ENCODE data around the gene ZNF217. TPM values are rescaled to one million over a fixed set of nuclear protein-coding genes. Genes with fewer than 3 reads are reported as not detected.
"Not testable (repeated sequence)": the region's sequence is repeated elsewhere in the genome, so short reads cannot be mapped to it uniquely, and the experiment has no call there.

Gene ZNF217
- total and polyA plus RNA-seq, 7 experiments from 2014 or later, result 17.3 to 104 (median 75.6) TPM

GRCh38 chr20:53583660-53584549 is 9.7 kb downstream of the ZNF217 start:
- Histone ChIP-seq H3K36me3 (ENCODE audit: control insufficient read depth in 2 of 3, insufficient read depth in 3 of 3, low read length in 3 of 3) (peaks cover 0 to 16% (median 7%) of the 10 kb centered on the region in 3 experiments), H3K4me1 (ENCODE audit: control insufficient read depth in 2 of 2, insufficient read depth in 2 of 2, low read length in 2 of 2) (peaks cover 33 to 46% of the 10 kb centered on the region in 2 donors), H3K4me3 (ENCODE audit: low read length) (peak overlapping the region; percentile 49), H3K27ac (ENCODE audit: low read depth, low read length) (peak overlapping the region; percentile 70)
- not testable (repeated sequence) for ATAC-seq; H3K27me3 ChIP-seq (ENCODE audit: control insufficient read depth in 2 of 2, insufficient read depth in 2 of 2, low read length in 2 of 2); H3K27me3 Mint-ChIP-seq; DNase-seq; H3K9me3 ChIP-seq (ENCODE audit: control insufficient read depth in 2 of 3, low read length in 3 of 3); H3K9me3 Mint-ChIP-seq
- CTCF ChIA-PET, result interaction anchor here (0.7 to 6.5 kb wide), 4 partner anchors 281 to 359 kb away, joined by 3 to 54 read pairs (median 4); no protein-coding TSS in a partner anchor
- Mint-ChIP-seq H3K36me3 (peaks cover 0 to 45% (median 17%) of the 10 kb centered on the region in 5 donors), H3K4me3 (peak overlapping the region; percentile 9 to 98 (median 80)), H3K27ac (peak overlapping the region; percentile 80 to 98 (median 94)), H3K4me1 (peaks cover 44 to 89% (median 86%) of the 10 kb centered on the region in 7 donors)
- POLR2A ChIA-PET, result interaction anchor here (0.6 to 4.1 kb wide), 11 partner anchors 7 to 332 kb away, joined by 3 to 23 read pairs (median 6); partner anchors contain the start of gene ZNF217
- intact Hi-C loops (cut with micrococcal nuclease), result loop anchor here in 1 of 2 donors (10.0 kb wide), 1 partner anchor 621 kb away; the partner anchor contains the start of gene PFDN4

GRCh38 chr20:53582574-53583351 is 10.9 kb downstream of the ZNF217 start:
- Mint-ChIP-seq H3K4me1 (peaks cover 40 to 93% (median 90%) of the 10 kb centered on the region in 7 donors), H3K27me3 (no peaks in the 10 kb centered on the region), H3K27ac (peak overlapping the region; percentile 92 to 98 (median 96)), H3K4me3 (peak overlapping the region; percentile 83 to 98 (median 86)), H3K36me3 (peaks cover 0 to 49% (median 17%) of the 10 kb centered on the region in 5 donors), H3K9me3 (no peaks in the 10 kb centered on the region)
- CTCF ChIA-PET, result interaction anchor here (0.6 to 6.5 kb wide), 9 partner anchors 12 to 360 kb away, joined by 3 to 54 read pairs (median 4); no protein-coding TSS in a partner anchor
- intact Hi-C loops (cut with micrococcal nuclease), result loop anchor here (1.0 to 10.0 kb wide), 3 partner anchors 12 to 622 kb away; partner anchors contain the start of gene PFDN4 (in 1 of the 2)
- Histone ChIP-seq H3K36me3 (ENCODE audit: control insufficient read depth in 2 of 3, insufficient read depth in 3 of 3, low read length in 3 of 3) (peaks cover 4 to 20% (median 7%) of the 10 kb centered on the region in 3 experiments), H3K9me3 (ENCODE audit: control insufficient read depth in 2 of 3, low read length in 3 of 3) (no peaks in the 10 kb centered on the region), H3K27ac (ENCODE audit: low read depth, low read length) (peak overlapping the region; percentile 70), H3K27me3 (ENCODE audit: control insufficient read depth in 2 of 2, insufficient read depth in 2 of 2, low read length in 2 of 2) (no peaks in the 10 kb centered on the region), H3K4me1 (ENCODE audit: control insufficient read depth in 2 of 2, insufficient read depth in 2 of 2, low read length in 2 of 2) (peaks cover 40 to 47% of the 10 kb centered on the region in 2 donors), H3K4me3 (ENCODE audit: low read length) (peak overlapping the region; percentile 49)
- DNase-seq (peak in 2 of 9 donors; percentile 49 to 76), ATAC-seq (peak; percentile 64)
- POLR2A ChIA-PET, result interaction anchor here (0.6 to 4.1 kb wide), 19 partner anchors 8 to 367 kb away, joined by 3 to 23 read pairs (median 4); partner anchors contain the start of gene ZNF217

GRCh38 chr20:53582251-53582570 is 11.4 kb downstream of the ZNF217 start:
- DNase-seq (peak in 5 of 9 donors; percentile 36 to 45 (median 40)), ATAC-seq (no peak)
- intact Hi-C loops (cut with micrococcal nuclease), result loop anchor here (1.0 to 10.0 kb wide), 3 partner anchors 12 to 623 kb away; partner anchors contain the start of gene PFDN4 (in 1 of the 2)
- peaks cover 39 to 98% (median 94%) of the 10 kb centered on the region in 7 donors for H3K4me1 Mint-ChIP-seq
- H3K27ac Mint-ChIP-seq, result peak overlapping the region; percentile 92 to 98 (median 96)
- no peaks in the 10 kb centered on the region for H3K9me3 ChIP-seq (ENCODE audit: control insufficient read depth in 2 of 3, low read length in 3 of 3)
- no peaks in the 10 kb centered on the region for H3K27me3 ChIP-seq (ENCODE audit: control insufficient read depth in 2 of 2, insufficient read depth in 2 of 2, low read length in 2 of 2)
- peaks cover 4 to 25% (median 7%) of the 10 kb centered on the region in 3 experiments for H3K36me3 ChIP-seq (ENCODE audit: control insufficient read depth in 2 of 3, insufficient read depth in 3 of 3, low read length in 3 of 3)
- H3K4me1 ChIP-seq (ENCODE audit: control insufficient read depth in 2 of 2, insufficient read depth in 2 of 2, low read length in 2 of 2), result peaks cover 40 to 47% of the 10 kb centered on the region in 2 donors
- peaks cover 0 to 53% (median 17%) of the 10 kb centered on the region in 5 donors for H3K36me3 Mint-ChIP-seq
- peak overlapping the region; percentile 49 for H3K4me3 ChIP-seq (ENCODE audit: low read length)
- H3K4me3 Mint-ChIP-seq, result peak overlapping the region; percentile 83 to 98 (median 86)
- peak overlapping the region; percentile 70 for H3K27ac ChIP-seq (ENCODE audit: low read depth, low read length)
- CTCF ChIA-PET, result interaction anchor here (0.7 to 6.5 kb wide), 6 partner anchors 12 to 353 kb away, joined by 3 to 54 read pairs (median 4); no protein-coding TSS in a partner anchor
- POLR2A ChIA-PET, result interaction anchor here (0.8 to 4.1 kb wide), 19 partner anchors 9 to 368 kb away, joined by 3 to 23 read pairs (median 4); partner anchors contain the start of gene ZNF217
- no peaks in the 10 kb centered on the region for H3K27me3 Mint-ChIP-seq
- H3K9me3 Mint-ChIP-seq, result no peaks in the 10 kb centered on the region

GRCh38 chr20:53581444-53582250 is 12.0 kb downstream of the ZNF217 start:
- no peaks in the 10 kb centered on the region for H3K27me3 ChIP-seq (ENCODE audit: control insufficient read depth in 2 of 2, insufficient read depth in 2 of 2, low read length in 2 of 2)
- H3K36me3 Mint-ChIP-seq, result peaks cover 0 to 58% (median 22%) of the 10 kb centered on the region in 5 donors
- H3K9me3 Mint-ChIP-seq, result no peaks in the 10 kb centered on the region
- peak overlapping the region; percentile 83 to 98 (median 86) for H3K4me3 Mint-ChIP-seq
- H3K27ac Mint-ChIP-seq, result peak overlapping the region; percentile 92 to 98 (median 96)
- H3K9me3 ChIP-seq (ENCODE audit: control insufficient read depth in 2 of 3, low read length in 3 of 3), result no peaks in the 10 kb centered on the region
- CTCF ChIA-PET, result interaction anchor here (0.8 to 6.5 kb wide), 6 partner anchors 13 to 335 kb away, joined by 3 to 54 read pairs (median 4); no protein-coding TSS in a partner anchor
- peak overlapping the region; percentile 70 for H3K27ac ChIP-seq (ENCODE audit: low read depth, low read length)
- intact Hi-C loops (cut with micrococcal nuclease), result loop anchor here (1.0 to 10.0 kb wide), 3 partner anchors 13 to 623 kb away; partner anchors contain the start of gene PFDN4 (in 1 of the 2)
- no peaks in the 10 kb centered on the region for H3K27me3 Mint-ChIP-seq
- POLR2A ChIA-PET, result interaction anchor here (0.7 to 4.1 kb wide), 19 partner anchors 10 to 369 kb away, joined by 3 to 23 read pairs (median 4); partner anchors contain the start of gene ZNF217
- ATAC-seq, result no peak
- peaks cover 4 to 30% (median 7%) of the 10 kb centered on the region in 3 experiments for H3K36me3 ChIP-seq (ENCODE audit: control insufficient read depth in 2 of 3, insufficient read depth in 3 of 3, low read length in 3 of 3)
- peak in 5 of 9 donors; percentile 24 to 42 (median 42) for DNase-seq
- H3K4me3 ChIP-seq (ENCODE audit: low read length), result peak overlapping the region; percentile 49
- peaks cover 37 to 47% of the 10 kb centered on the region in 2 donors for H3K4me1 ChIP-seq (ENCODE audit: control insufficient read depth in 2 of 2, insufficient read depth in 2 of 2, low read length in 2 of 2)
- H3K4me1 Mint-ChIP-seq, result peaks cover 33 to 99% (median 94%) of the 10 kb centered on the region in 7 donors

GRCh38 chr20:53580376-53581111 is 13.1 kb downstream of the ZNF217 start:
- peak in 1 of 9 donors; percentile 20 for DNase-seq
- CTCF ChIA-PET, result interaction anchor here (0.9 to 6.5 kb wide), 12 partner anchors 17 to 364 kb away, joined by 3 to 54 read pairs (median 6); no protein-coding TSS in a partner anchor
- peaks cover 12 to 41% (median 13%) of the 10 kb centered on the region in 3 experiments for H3K36me3 ChIP-seq (ENCODE audit: control insufficient read depth in 2 of 3, insufficient read depth in 3 of 3, low read length in 3 of 3)
- H3K4me1 ChIP-seq (ENCODE audit: control insufficient read depth in 2 of 2, insufficient read depth in 2 of 2, low read length in 2 of 2), result peaks cover 42 to 44% of the 10 kb centered on the region in 2 donors
- H3K9me3 ChIP-seq (ENCODE audit: control insufficient read depth in 2 of 3, low read length in 3 of 3), result no peaks in the 10 kb centered on the region
- H3K4me3 Mint-ChIP-seq, result peak overlapping the region; percentile 79 to 98 (median 86)
- H3K9me3 Mint-ChIP-seq, result no peaks in the 10 kb centered on the region
- peak overlapping the region; percentile 70 for H3K27ac ChIP-seq (ENCODE audit: low read depth, low read length)
- no peaks in the 10 kb centered on the region for H3K27me3 ChIP-seq (ENCODE audit: control insufficient read depth in 2 of 2, insufficient read depth in 2 of 2, low read length in 2 of 2)
- peaks cover 33 to 99% (median 94%) of the 10 kb centered on the region in 7 donors for H3K4me1 Mint-ChIP-seq
- H3K4me3 ChIP-seq (ENCODE audit: low read length), result peak overlapping the region; percentile 49
- POLR2A ChIA-PET, result interaction anchor here (0.6 to 4.1 kb wide), 22 partner anchors 8 to 355 kb away, joined by 3 to 20 read pairs (median 4); partner anchors contain the start of gene ZNF217
- intact Hi-C loops (cut with micrococcal nuclease), result loop anchor here (1.0 to 10.0 kb wide), 5 partner anchors 14 to 624 kb away; partner anchors contain the start of gene PFDN4 (in 1 of the 2)
- no peaks in the 10 kb centered on the region for H3K27me3 Mint-ChIP-seq
- H3K27ac Mint-ChIP-seq, result peak overlapping the region; percentile 83 to 98 (median 94)
- H3K36me3 Mint-ChIP-seq, result peaks cover 5 to 60% (median 31%) of the 10 kb centered on the region in 5 donors
- ATAC-seq, result no peak
